ENCODE data around the gene SIRT7.
"Not testable (repeated sequence)": the region's sequence is repeated elsewhere in the genome, so short reads cannot be mapped to it uniquely, and the experiment has no call there.

The SIRT7 gene

GRCh38 chr17:81922566-81923301, 4.8 kb upstream of the SIRT7 start:
- H3K4me3 ChIP-seq (ENCODE audit: low read depth, low read length): no peak overlapping the region
- no peak for DNase-seq (ENCODE audit: low read depth)

GRCh38 chr17:81921996-81922565, 4.1 kb upstream of the SIRT7 start:
- TF ChIP-seq CTCF (IDR thresholded peaks at IDR 0.05; ENCODE audit: insufficient read depth, low read depth, low read length, missing control alignments): no peak
- no peak for DNase-seq (ENCODE audit: low read depth)
- H3K4me3 ChIP-seq (ENCODE audit: low read depth, low read length): no peak overlapping the region

More at GRCh38 chr17:81922566-81923301, 4.8 kb upstream of the SIRT7 start:
- no peak for TF ChIP-seq CTCF (IDR thresholded peaks at IDR 0.05; ENCODE audit: insufficient read depth, low read depth, low read length, missing control alignments)

GRCh38 chr17:81921537-81921862, 3.5 kb upstream of the SIRT7 start:
- no peak for DNase-seq (ENCODE audit: low read depth)
- no peak for TF ChIP-seq CTCF (IDR thresholded peaks at IDR 0.05; ENCODE audit: insufficient read depth, low read depth, low read length, missing control alignments)
- H3K4me3 ChIP-seq (ENCODE audit: low read depth, low read length): no peak overlapping the region

GRCh38 chr17:81920612-81921536, 2.9 kb upstream of the SIRT7 start:
- H3K4me3 ChIP-seq (ENCODE audit: low read depth, low read length): no peak overlapping the region
- no peak for TF ChIP-seq CTCF (IDR thresholded peaks at IDR 0.05; ENCODE audit: insufficient read depth, low read depth, low read length, missing control alignments)
- no peak for DNase-seq (ENCODE audit: low read depth)

- DNase-seq (ENCODE audit: low read depth): no peak
- TF ChIP-seq CTCF (IDR thresholded peaks at IDR 0.05; ENCODE audit: insufficient read depth, low read depth, low read length, missing control alignments): no peak
- H3K4me3 ChIP-seq (ENCODE audit: low read depth, low read length): no peak overlapping the region
Measured at GRCh38 chr17:81918832-81919545, 1.0 kb upstream of the SIRT7 start.

- not testable (repeated sequence) for DNase-seq (ENCODE audit: low read depth); H3K4me3 ChIP-seq (ENCODE audit: low read depth, low read length)
Measured at GRCh38 chr17:81918333-81918669, 325 bp upstream of the SIRT7 start.

Measured in GM12865 (cell line).